NT2/D1 (cell line): ENCODE measurements around the gene TMEM179.

Experiments used
- DNase-seq: peaks from one replicate; pipeline ENCODE4 v3.0.0-alpha.2; 2011; ENCODE audit warnings: low read depth, low spot score
- H3K27me3 ChIP-seq: 2 replicates; pipeline ENCODE4 v1.6.0; 2011; ENCODE audit warnings: mild to moderate bottlenecking; ENCODE audit not compliant: insufficient read length, insufficient read depth
- H3K36me3 ChIP-seq: 2 replicates; pipeline ENCODE4 v1.6.1; 2011; ENCODE audit warnings: mild to moderate bottlenecking, low read length, mixed read lengths; ENCODE audit not compliant: insufficient read depth, insufficient read length
- H3K4me1 ChIP-seq: 2 replicates; pipeline ENCODE4 v1.5.1; 2011; ENCODE audit not compliant: insufficient read depth, insufficient read length
- H3K4me3 ChIP-seq: 2 replicates; pipeline ENCODE4 v1.5.1; 2011; ENCODE audit warnings: low read depth; ENCODE audit not compliant: insufficient read length
- H3K9ac ChIP-seq: 2 replicates; pipeline ENCODE4 v1.6.0; 2011; ENCODE audit warnings: low read depth; ENCODE audit not compliant: insufficient read length
- H3K9me3 ChIP-seq: 2 replicates; pipeline ENCODE4 v1.5.1; 2011; ENCODE audit warnings: mild to moderate bottlenecking, low read length; ENCODE audit not compliant: insufficient read depth
- SUZ12 ChIP-seq: IDR thresholded peaks from 2 replicates; pipeline ENCODE4 v1.6.1; 2011; ENCODE audit not compliant: insufficient read length, insufficient read depth; ENCODE audit errors: extremely low read depth
- YY1 ChIP-seq: IDR thresholded peaks from 2 replicates; pipeline ENCODE4 v1.6.1; 2011; ENCODE audit not compliant: insufficient read length, insufficient read depth
- ZNF274 ChIP-seq: IDR thresholded peaks from 2 replicates; pipeline ENCODE4 v1.6.1; 2011; ENCODE audit warnings: mild to moderate bottlenecking, low read depth, low read length

The TMEM179 gene

GRCh38 chr14:104571246-104571645, 33.3 kb downstream of the TMEM179 start:
- no peaks in the 10 kb centered on the region for H3K27me3 ChIP-seq
- DNase-seq: no peak

DNA sequence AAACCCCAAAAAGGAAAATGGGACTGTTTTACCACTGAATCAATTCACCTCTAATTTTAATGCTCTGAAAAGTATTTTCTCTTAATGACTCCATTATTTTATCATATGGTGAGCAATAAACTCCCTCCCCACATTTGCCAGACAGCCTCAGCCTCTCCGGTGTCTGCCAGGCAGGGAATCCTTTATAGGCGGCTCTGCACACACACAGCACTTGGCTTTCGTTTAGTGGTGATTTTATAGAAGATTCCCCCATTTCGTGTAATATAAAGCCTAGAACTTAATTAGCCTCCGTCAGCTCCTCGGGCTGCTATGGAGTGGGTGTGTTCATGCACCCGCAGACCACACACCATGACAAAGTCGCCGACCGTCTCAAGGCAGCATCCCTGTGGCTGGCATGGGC, 35.1 kb downstream of the TMEM179 start:
- no peak overlapping the region for H3K9ac ChIP-seq
- no peak for DNase-seq
- no peaks in the 10 kb centered on the region for H3K9me3 ChIP-seq
- no peaks in the 10 kb centered on the region for H3K27me3 ChIP-seq
- H3K4me1 ChIP-seq: peaks cover 12% of the 10 kb centered on the region
- H3K36me3 ChIP-seq: no peaks in the 10 kb centered on the region
- no peak for TF ChIP-seq SUZ12
- no peak for TF ChIP-seq YY1
- no peak for TF ChIP-seq ZNF274
- no peak overlapping the region for H3K4me3 ChIP-seq

More at GRCh38 chr14:104571246-104571645, 33.3 kb downstream of the TMEM179 start:
- Histone ChIP-seq H3K9me3 (no peaks in the 10 kb centered on the region), H3K4me1 (peaks cover 12% of the 10 kb centered on the region), H3K36me3 (no peaks in the 10 kb centered on the region), H3K4me3 (no peak overlapping the region), H3K9ac (peak overlapping the region; percentile 32)
- TF ChIP-seq ZNF274 (no peak), SUZ12 (no peak), YY1 (no peak)

DNA sequence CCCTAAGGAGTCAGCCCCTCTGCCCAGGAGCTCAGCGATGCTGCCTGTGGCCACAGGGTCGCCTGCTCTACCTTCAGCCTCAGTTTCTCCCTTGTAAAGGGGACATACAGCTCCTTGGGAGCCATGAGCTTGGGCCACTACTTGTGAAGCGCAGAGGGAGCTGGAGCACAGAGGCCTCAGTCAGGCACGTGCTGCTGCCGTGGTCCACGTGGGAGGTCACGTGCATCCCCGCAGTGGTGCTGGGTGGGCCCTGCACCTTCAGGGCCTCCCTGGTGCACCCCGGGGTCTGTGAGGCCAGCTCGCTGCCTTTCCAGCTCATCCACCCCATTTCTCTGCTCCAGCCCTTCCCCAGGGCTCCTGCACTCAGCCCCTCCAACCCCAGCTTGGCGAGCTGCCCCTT, 36.0 kb downstream of the TMEM179 start:
- no peak for TF ChIP-seq SUZ12
- no peak for TF ChIP-seq ZNF274
- Histone ChIP-seq H3K4me3 (no peak overlapping the region), H3K4me1 (peaks cover 16% of the 10 kb centered on the region), H3K9me3 (no peaks in the 10 kb centered on the region), H3K27me3 (no peaks in the 10 kb centered on the region), H3K36me3 (no peaks in the 10 kb centered on the region), H3K9ac (no peak overlapping the region)
- DNase-seq: no peak

- no peak for DNase-seq
- TF ChIP-seq SUZ12: no peak
- TF ChIP-seq YY1: no peak
- no peak for TF ChIP-seq ZNF274
- peaks cover 23% of the 10 kb centered on the region for H3K4me1 ChIP-seq
- H3K36me3 ChIP-seq: no peaks in the 10 kb centered on the region
- no peak overlapping the region for H3K9ac ChIP-seq
- H3K27me3 ChIP-seq: no peaks in the 10 kb centered on the region
- H3K9me3 ChIP-seq: no peaks in the 10 kb centered on the region
- no peak overlapping the region for H3K4me3 ChIP-seq
These were observed 36.7 kb downstream of the TMEM179 start for GRCh38 chr14:104567957-104568225.

DNA sequence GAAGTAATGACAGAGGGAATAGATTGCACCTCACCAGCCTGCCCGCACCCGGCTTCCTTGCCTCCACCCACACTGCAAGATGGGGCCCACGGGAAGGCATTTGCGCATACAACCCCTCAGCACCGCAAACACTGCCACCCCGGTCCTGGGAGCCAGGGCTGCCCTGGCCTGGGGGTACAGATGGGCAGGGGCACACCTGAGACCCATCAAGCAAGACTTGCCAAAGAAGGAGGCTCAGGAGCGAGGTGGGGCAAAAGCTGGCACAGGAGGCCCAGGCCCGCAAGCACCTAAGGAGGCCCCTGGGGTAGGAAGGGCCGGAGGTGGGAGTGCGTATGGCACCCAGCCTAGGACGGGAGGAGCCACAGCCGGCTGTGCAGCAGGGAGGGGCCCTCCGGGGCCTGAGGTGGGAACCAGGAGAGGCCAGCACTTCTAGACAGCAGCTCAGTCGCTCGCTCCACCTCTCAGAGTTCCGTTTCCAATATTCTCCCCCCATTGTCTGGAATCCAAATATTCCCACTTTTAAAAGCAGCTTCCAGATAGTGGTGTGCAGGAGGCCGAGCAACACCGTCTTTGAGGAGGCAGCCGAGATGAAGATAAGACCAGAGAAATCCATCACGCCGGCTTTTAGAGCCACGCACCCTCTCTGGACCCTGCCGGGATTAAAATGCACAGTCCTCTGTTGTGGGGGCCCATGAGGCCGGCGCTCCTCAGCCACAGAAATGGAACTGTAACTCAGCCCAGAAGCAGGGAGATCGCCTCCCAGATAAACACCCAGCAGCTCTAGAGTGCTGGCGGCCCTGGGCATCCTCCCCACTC, 37.2 kb downstream of the TMEM179 start:
- Histone ChIP-seq H3K4me1 (peaks cover 25% of the 10 kb centered on the region), H3K4me3 (no peak overlapping the region), H3K9ac (no peak overlapping the region), H3K27me3 (no peaks in the 10 kb centered on the region), H3K36me3 (no peaks in the 10 kb centered on the region), H3K9me3 (no peaks in the 10 kb centered on the region)
- DNase-seq: no peak
- TF ChIP-seq ZNF274 (no peak), YY1 (no peak), SUZ12 (no peak)

DNA sequence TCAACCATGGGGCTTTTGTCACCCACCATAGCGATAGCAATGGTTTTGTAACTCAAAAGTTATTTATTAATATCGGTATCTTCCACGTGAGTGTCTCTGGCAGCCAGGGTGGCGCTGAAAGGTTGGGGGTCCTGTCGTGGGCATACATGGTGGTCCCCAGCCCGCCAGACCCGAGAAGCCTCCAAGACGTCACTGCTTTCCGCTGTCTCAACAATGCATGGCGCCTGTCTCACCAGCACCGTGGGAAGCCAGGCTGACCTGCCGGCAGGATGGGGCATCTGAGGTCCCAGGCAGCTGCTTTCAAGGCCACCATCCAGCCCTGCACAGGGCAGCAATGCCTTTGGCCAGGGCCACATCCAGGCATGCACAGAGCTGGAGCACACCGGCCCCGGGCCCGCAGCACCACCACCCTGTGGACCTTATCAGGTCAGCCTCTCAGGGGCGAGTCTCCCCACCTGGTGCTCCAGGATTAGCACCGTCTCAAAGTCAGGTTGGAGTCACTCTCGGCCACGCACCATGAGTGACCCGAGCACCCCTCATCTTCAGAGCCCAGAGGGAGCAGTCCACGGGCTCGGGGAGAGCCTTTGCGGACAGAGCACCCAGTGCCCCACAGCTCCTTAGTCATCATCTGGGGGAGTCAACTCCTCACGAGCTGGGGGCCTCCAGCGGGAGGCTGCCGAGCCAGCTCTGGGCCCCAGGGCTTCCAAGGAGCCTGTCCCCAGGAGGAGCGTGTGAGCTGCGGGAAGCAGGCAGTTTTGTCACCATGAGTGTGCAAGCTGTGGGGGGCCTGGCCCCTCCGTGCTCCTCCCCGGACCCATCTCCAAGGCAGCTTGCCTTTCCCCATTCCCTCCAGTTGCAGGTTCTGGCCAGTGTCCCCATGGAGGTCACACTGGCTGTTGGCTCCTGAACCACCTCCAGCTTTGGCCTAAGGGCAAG, 39.6 kb downstream of the TMEM179 start:
- TF ChIP-seq YY1 (no peak), SUZ12 (no peak), ZNF274 (no peak)
- Histone ChIP-seq H3K4me1 (peaks cover 17% of the 10 kb centered on the region), H3K27me3 (no peaks in the 10 kb centered on the region), H3K36me3 (no peaks in the 10 kb centered on the region), H3K9ac (no peak overlapping the region), H3K4me3 (no peak overlapping the region), H3K9me3 (no peaks in the 10 kb centered on the region)
- DNase-seq: no peak

- DNase-seq: peak; percentile 57
- TF ChIP-seq SUZ12 (no peak), YY1 (no peak), ZNF274 (no peak)
- H3K36me3 ChIP-seq: no peaks in the 10 kb centered on the region
- H3K4me3 ChIP-seq: no peak overlapping the region
- peaks cover 17% of the 10 kb centered on the region for H3K4me1 ChIP-seq
- H3K27me3 ChIP-seq: no peaks in the 10 kb centered on the region
- no peaks in the 10 kb centered on the region for H3K9me3 ChIP-seq
- H3K9ac ChIP-seq: peak overlapping the region; percentile 56
These were observed 40.6 kb downstream of the TMEM179 start for GRCh38 chr14:104563742-104564615.
